Medulla oblongata (tissue), 1 donor: ENCODE measurements around the gene C5AR2.
A peak's percentile ranks its signal among the peaks of the same experiment; 100 is the strongest.
"Not testable (repeated sequence)": the region's sequence is repeated elsewhere in the genome, so short reads cannot be mapped to it uniquely, and the experiment has no call there.

ENCODE experiments used
- DNase-seq: peaks from one replicate; pipeline ENCODE4 v3.0.0-alpha.2; 2015; ENCODE audit errors: extremely low spot score

C5AR2 gene

GRCh38 chr19:47323872-47324271, 8.1 kb upstream of the C5AR2 start:
- no peak for DNase-seq

- DNase-seq = peak; percentile 80
Observed at GRCh38 chr19:47324502-47324901, 7.5 kb upstream of the C5AR2 start.

- peak; percentile 77 for DNase-seq
Observed at GRCh38 chr19:47330466-47330869, 1.5 kb upstream of the C5AR2 start.

DNA sequence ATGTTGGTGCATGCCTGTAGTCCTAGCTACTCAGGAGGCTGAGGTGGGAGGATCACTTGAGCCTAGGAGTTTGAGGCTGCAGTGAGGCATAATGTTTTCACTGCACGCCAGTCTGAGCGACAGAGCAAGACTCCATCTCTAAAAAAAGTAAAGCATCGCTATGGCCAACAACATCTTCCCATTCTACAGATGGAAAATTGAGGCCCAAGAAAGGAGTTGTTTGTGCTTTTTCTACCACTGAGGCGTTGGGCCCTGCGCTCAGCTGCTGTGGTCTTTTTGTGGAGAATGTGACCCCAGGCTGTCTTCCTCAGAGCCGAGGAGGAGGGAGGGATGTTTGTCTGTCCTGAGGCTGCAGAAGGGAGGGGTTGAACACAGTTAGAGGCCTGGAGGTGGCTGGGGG, 485 bp upstream of the C5AR2 start:
- no peak for DNase-seq

DNA sequence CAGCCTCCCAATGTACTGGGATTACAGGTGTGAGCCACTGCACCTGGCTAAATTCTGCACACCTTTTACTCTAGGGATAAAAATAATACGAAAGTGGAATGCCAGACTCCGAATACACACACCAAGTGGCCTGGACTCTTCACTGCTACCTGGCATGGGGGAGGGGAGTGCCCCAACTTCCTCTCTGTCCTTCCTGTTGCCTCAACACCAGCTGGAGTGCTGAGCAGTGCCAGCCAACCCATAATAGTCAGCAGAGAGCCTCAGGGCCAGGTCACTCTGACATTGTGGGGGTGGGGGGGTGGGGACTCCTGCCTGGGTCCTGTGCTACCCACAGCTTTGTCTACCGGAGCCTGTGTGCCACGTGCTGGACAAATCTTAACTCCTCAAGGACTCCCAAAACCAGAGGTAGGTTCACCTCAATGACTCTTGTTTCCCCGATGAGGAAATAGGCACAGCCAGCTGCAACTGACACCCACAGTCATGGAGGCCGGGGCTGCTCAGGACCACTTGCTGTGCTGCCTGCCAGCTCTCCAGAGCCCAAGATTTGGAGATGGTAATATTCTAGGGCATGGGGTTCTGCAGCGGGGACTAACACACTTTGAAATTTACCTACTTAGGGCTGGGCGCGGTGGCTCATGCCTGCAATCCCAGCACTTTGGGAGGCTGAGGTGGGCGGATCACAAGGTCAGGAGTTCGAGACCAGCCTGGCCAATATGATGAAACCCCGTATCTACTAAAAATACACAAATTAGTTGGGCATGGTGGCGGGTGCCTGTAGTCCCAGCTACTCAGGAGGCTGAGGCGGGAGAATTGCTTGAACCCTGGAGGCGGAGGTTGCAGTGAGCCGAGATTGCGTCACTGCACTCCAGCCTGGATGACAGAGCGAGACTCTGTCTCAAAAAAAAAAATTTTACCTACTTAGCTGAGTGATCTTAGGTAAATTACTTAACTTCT, 5.1 kb downstream of the C5AR2 start:
- peak; percentile 61 for DNase-seq

DNA sequence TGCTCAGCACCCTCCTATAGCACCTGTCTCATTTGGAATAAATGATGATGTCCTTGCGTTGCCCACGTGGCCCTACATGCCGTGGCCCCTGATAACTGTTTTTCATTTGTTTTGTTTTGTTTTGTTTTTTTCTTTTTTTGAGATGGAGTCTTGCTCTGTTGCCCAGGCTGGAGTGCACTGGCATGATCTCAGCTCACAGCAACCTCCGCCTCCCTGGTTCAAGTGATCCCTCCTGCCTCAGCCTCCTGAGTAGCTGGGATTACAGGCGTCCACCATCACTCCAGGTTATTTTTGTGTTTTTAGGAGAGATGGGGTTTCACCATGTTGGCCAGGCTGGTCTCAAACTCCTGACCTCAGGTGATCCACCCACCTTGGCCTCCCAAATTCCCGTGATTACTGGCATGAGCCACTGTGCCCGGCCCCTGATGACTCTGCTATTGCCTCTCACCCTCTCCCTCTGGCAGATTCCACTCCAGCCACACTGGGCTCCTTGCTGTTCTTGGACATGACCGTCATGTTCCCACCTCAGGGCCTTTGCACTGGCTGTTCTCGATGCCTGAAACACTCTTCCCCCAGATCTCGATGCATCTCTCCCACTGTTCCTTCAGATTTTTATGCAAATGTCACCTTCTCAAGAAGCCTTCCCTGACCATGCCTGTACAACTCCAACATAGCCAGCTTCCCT, 7.4 kb downstream of the C5AR2 start:
- no peak for DNase-seq

DNA sequence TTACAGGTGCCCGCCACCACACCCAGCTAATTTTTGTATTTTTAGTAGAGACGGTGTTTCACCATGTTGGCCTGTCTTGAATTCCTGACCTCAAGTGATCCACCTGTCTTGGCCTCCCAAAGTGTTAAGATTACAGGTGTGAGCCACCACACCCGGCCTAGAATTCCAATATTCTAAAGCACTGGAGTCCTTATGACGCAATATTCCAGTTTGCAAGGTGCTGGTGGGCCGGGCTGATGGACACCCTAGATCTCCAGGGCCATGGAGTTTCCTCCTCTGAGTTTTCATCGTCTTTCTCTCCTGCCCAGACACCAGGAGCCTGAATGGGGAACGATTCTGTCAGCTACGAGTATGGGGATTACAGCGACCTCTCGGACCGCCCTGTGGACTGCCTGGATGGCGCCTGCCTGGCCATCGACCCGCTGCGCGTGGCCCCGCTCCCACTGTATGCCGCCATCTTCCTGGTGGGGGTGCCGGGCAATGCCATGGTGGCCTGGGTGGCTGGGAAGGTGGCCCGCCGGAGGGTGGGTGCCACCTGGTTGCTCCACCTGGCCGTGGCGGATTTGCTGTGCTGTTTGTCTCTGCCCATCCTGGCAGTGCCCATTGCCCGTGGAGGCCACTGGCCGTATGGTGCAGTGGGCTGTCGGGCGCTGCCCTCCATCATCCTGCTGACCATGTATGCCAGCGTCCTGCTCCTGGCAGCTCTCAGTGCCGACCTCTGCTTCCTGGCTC, 8.7 kb downstream of the C5AR2 start:
- no peak for DNase-seq

DNA sequence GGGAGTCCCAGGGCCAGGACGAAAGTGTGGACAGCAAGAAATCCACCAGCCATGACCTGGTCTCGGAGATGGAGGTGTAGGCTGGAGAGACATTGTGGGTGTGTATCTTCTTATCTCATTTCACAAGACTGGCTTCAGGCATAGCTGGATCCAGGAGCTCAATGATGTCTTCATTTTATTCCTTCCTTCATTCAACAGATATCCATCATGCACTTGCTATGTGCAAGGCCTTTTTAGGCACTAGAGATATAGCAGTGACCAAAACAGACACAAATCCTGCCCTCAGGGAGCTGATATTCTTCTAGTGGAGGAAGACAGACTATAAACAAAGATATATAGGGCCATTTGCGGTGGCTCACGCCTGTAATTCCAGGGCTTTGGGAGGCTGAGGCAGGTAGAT, 9.8 kb downstream of the C5AR2 start:
- no peak for DNase-seq

DNA sequence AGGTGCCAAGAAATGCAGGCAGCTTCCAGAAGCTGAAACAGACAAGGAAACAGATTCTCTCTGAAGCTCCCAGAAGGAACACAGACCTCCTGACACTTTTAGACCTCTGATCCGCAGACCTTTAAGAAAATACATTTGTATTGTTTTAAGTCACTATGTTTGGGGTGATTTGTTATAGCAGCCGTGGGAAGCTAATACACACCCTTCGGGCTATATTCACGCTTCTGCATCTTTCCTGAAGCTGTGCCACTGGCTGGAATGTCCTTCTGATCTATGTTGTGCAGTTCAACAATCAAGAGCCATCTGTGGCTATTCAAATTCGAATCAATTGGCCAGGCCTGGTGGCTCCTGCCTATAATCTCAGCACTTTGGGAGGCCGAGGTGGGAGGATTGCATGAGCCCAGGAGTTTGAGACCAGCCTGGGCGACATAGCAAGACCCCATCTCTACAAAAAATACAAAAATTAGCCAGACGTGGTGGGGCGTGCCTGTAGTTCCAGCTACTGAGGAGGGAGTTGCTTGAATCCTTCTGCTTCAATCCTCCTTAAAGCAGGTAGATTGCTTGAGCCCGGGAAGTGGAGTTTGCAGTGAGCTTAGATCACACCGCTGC, 11.3 kb downstream of the C5AR2 start:
- DNase-seq = no peak

DNA sequence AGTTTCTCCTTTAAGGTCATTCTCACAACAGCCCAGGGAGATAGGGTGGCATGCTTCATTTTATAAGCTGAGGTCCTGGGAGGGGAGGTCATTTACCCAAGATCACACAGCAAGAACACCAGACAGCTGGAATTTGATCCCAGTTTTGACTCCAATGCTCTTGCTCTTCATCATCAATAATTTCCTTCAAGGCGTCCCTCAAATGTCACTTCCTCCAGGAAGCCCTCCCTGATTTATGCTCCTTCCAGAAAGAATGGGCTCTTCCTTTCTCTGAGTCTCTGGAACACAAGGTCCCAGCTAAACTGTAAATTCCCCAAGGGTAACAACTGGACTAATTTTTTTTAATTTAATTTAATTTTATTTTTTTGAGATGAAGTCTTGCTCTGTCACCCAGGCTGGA, 12.4 kb downstream of the C5AR2 start:
- no peak for DNase-seq

- DNase-seq = not testable (repeated sequence)
Observed at GRCh38 chr19:47346024-47346423, 14.0 kb downstream of the C5AR2 start.

- DNase-seq = peak; percentile 99
Observed at GRCh38 chr19:47348819-47349795, 17.1 kb downstream of the C5AR2 start, which contains the start of gene DHX34. TSS of gene DHX34 (plus strand) at chr19:47349315. CDS start at chr19:47353031, 3,716 bp downstream.

DNA sequence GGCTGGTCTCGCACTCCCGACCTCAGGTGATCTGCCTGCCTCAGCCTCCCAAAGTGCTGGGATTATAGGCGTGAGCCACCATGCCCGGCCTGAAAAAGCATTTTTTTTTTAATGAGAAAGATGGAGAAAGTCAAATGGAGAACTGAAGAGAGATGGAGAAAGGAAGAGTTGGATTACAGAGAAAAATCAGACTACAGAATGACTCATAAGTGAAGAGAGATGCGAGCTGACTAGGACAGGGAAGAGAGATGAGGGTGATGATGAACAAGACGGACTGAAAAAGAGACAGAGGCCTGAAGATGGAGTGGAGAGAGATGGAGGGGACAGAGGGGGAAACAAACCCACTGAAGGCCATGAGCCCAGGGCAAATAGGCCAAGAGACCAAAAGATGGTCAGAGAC, 18.7 kb downstream of the C5AR2 start:
- DNase-seq = no peak

GRCh38 chr19:47351548-47351947, 19.6 kb downstream of the C5AR2 start:
- DNase-seq = peak; percentile 57

GRCh38 chr19:47352095-47352494, 20.1 kb downstream of the C5AR2 start:
- no peak for DNase-seq

GRCh38 chr19:47353307-47353712, 21.3 kb downstream of the C5AR2 start:
- DNase-seq = no peak

DNA sequence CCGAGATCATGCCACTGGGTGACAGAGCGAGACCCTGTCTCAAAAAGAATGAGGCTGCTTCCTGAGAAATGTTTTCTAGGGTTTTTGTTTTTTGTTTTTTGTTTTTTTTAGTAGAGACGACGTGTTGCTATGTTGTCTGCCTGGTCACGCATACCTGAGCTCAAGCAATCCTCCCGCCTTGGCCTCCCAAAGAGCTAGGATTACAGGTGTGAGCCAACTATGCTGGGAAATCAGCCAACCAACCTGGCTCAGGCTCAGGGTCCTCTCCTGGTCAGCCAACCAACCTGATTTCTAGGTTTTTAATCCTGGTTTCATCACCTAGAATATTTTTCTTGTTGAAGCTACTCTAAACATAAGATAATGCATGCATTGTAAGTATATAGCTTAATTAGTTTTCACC, 24.9 kb downstream of the C5AR2 start:
- no peak for DNase-seq

DNA sequence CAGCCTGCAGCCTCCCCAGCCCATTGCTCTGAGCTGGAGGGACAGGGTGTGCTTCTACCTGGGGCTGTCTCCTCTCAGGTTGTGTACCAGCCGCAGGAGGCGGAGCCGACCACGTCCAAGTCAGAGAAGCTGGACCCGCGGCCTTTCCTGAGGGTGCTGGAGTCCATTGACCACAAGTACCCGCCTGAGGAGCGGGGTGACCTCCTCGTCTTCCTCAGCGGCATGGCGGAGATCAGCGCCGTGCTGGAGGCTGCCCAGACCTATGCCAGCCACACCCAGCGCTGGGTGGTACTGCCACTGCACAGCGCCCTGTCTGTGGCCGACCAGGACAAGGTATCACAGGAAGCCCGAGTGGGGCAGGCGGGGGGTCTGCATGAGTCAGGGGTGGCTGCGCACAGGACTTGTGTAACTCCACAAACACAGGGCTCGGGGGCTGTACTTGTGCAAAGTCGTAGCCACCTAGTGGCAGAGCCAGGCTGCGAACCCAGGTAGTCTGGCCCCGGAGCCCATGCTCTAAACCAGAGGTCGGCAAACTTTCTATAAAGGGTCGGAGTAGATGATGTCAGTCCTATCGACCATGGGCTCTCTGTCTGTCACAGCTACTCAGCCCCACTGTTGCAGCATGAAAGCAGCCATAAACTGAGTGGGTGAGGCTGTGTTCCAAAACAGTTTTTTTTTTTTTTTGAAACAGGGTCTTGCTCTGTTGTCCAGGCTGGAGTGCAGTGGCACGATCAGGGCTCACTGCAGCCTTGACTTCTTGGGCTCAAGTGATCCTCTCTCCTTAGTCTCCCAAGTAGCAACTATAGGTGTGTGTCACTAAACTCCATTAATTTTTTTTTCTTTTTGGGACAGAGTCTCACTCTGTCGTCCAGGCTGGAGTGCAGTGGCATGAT, 26.1 kb downstream of the C5AR2 start:
- no peak for DNase-seq

DNA sequence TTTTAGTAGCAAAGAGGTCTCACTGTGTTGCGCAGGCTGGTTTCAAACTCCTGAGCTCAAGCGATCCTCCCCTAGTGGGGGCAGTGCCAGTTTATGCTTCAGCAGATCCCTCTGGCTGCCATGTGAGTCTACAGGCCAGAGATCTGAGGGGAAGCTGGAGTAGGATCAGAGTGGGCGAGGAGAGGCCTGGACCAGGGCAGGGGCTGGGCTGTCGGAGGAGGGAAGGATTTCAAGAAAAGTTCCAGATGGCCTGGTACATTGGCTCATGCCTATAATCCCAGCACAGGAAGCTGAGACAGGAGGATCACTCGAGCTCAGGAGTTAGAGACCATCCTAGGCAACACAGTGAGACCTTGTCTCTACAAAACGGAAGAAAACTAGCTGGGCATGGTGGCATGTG, 27.0 kb downstream of the C5AR2 start:
- DNase-seq = no peak

DNA sequence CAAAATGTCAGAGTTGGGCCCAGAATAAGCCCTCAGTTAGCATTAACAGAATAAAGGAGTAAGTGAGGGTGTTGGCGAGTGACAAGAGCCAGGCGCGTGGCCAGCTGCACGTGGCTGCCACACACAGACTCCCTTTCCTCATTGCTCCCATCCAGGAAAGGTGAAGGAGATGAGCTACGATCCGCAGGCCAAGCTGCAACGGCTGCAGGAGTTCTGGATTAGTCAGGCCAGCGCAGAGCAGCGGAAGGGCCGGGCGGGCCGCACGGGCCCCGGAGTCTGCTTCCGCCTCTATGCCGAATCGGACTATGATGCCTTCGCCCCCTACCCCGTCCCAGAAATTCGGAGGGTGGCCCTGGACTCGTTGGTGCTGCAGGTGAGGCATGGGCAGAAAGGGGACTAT, 30.3 kb downstream of the C5AR2 start:
- DNase-seq = no peak
